DOHH2 (cell line): ENCODE data around the gene MVB12B.

Experiments used
- H3F3A ChIP-seq: fragments of 200-600 bp; sonication (generic), shearing (Covaris generic); 2 replicates; pipeline ENCODE4 v1.6.0; 2016; ENCODE audit warnings: antibody characterized with exemption, mild to moderate bottlenecking; ENCODE audit not compliant: control insufficient read depth, insufficient read depth
- H3K27ac ChIP-seq: fragments of 200-600 bp; sonication (generic); 2 replicates; pipeline ENCODE4 v1.5.1; 2014; ENCODE audit warnings: low read depth, mild to moderate bottlenecking, low read length, moderate library complexity
- H3K27me3 ChIP-seq: fragments of 200-600 bp; sonication (generic); 2 replicates; pipeline ENCODE4 v1.6.1; 2014; ENCODE audit warnings: mild to moderate bottlenecking, low read length, mixed read lengths; ENCODE audit not compliant: control insufficient read depth
- H3K36me3 ChIP-seq: fragments of 200-600 bp; sonication (generic); 2 replicates; pipeline ENCODE4 v1.6.1; 2014; ENCODE audit warnings: mild to moderate bottlenecking, low read length, moderate library complexity, mixed read lengths; ENCODE audit not compliant: control insufficient read depth
- H3K4me1 ChIP-seq: fragments of 200-600 bp; sonication (generic); 2 replicates; pipeline ENCODE4 v1.6.1; 2014; ENCODE audit warnings: mild to moderate bottlenecking, low read length, mixed read lengths; ENCODE audit not compliant: control insufficient read depth
- H3K4me2 ChIP-seq: fragments of 200-600 bp; sonication (generic); 2 replicates; pipeline ENCODE4 v1.6.0; 2014; ENCODE audit warnings: mild to moderate bottlenecking, low read length, moderate library complexity
- H3K4me3 ChIP-seq: fragments of 200-600 bp; sonication (generic); 2 replicates; pipeline ENCODE4 v1.5.1; 2014; ENCODE audit warnings: mild to moderate bottlenecking, low read length, mixed read lengths
- H3K79me2 ChIP-seq: fragments of 200-600 bp; sonication (generic); 2 replicates; pipeline ENCODE4 v1.6.1; 2014; ENCODE audit warnings: mild to moderate bottlenecking, low read length, mixed read lengths; ENCODE audit not compliant: control insufficient read depth
- H3K9me2 ChIP-seq: fragments of 200-600 bp; sonication (generic); replicated peaks from 2 replicates; pipeline ENCODE4 v1.6.1; 2014; ENCODE audit warnings: mild to moderate bottlenecking, low read length, mixed read lengths; ENCODE audit not compliant: control insufficient read depth
- H3K9me3 ChIP-seq: fragments of 200-600 bp; sonication (generic); 2 replicates; pipeline ENCODE4 v1.6.1; 2014; ENCODE audit warnings: antibody characterized with exemption, low read length, mixed read lengths; ENCODE audit not compliant: control insufficient read depth, insufficient read depth
- H4K20me1 ChIP-seq: fragments of 200-600 bp; sonication (generic); 2 replicates; pipeline ENCODE4 v1.6.0; 2014; ENCODE audit warnings: low read depth, mild to moderate bottlenecking, antibody characterized with exemption, low read length, moderate library complexity; ENCODE audit not compliant: control insufficient read depth, insufficient read depth
- CTCF ChIP-seq: fragments of 200-600 bp; sonication (generic); IDR thresholded peaks from one replicate; pipeline ENCODE4 v1.5.1; 2014; ENCODE audit warnings: antibody characterized with exemption, mild to moderate bottlenecking, low read depth, low read length; ENCODE audit not compliant: poor library complexity, severe bottlenecking
- EZH2phosphoT487 ChIP-seq: fragments of 200-600 bp; sonication (generic); IDR thresholded peaks from 2 replicates; pipeline ENCODE4 v1.6.1; 2017; ENCODE audit warnings: borderline replicate concordance, mild to moderate bottlenecking, antibody characterized with exemption, low read length, moderate library complexity, mixed read lengths

MVB12B gene

GRCh38 chr9:126514037-126514821 is 187.6 kb downstream of the MVB12B start:
- H3K36me3 ChIP-seq: no peaks in the 10 kb centered on the region
- H3K9me3 ChIP-seq: no peaks in the 10 kb centered on the region
- H3K27ac ChIP-seq: no peak overlapping the region
- H3K4me2 ChIP-seq: peak overlapping the region; percentile 61
- peaks cover 4% of the 10 kb centered on the region for H3F3A ChIP-seq
- TF ChIP-seq EZH2phosphoT487 (no peak), CTCF (peak; percentile 78)
- peaks cover 58% of the 10 kb centered on the region for H3K4me1 ChIP-seq
- H3K4me3 ChIP-seq: peak overlapping the region; percentile 45; the same call in 1 of the 2 replicates
- no peaks in the 10 kb centered on the region for H3K27me3 ChIP-seq
- H4K20me1 ChIP-seq: no peaks in the 10 kb centered on the region
- no peaks in the 10 kb centered on the region for H3K79me2 ChIP-seq
- H3K9me2 ChIP-seq: no peaks in the 10 kb centered on the region

- H3K36me3 ChIP-seq: no peaks in the 10 kb centered on the region
- peaks cover 58% of the 10 kb centered on the region for H3K4me1 ChIP-seq
- H3K4me3 ChIP-seq: no peak overlapping the region
- peaks cover 4% of the 10 kb centered on the region for H3F3A ChIP-seq
- no peaks in the 10 kb centered on the region for H4K20me1 ChIP-seq
- TF ChIP-seq CTCF: no peak
- no peak for TF ChIP-seq EZH2phosphoT487
- no peaks in the 10 kb centered on the region for H3K79me2 ChIP-seq
- 0 out of 2 replicates have a peak overlapping the region, but pooled peaks have one; percentile 61 for H3K4me2 ChIP-seq
- no peaks in the 10 kb centered on the region for H3K27me3 ChIP-seq
- no peaks in the 10 kb centered on the region for H3K9me3 ChIP-seq
- no peaks in the 10 kb centered on the region for H3K9me2 ChIP-seq
- no peak overlapping the region for H3K27ac ChIP-seq
Observed at GRCh38 chr9:126515001-126515872, 188.6 kb downstream of the MVB12B start.

GRCh38 chr9:126515873-126516505 is 189.4 kb downstream of the MVB12B start:
- Histone ChIP-seq H4K20me1 (no peaks in the 10 kb centered on the region), H3K36me3 (no peaks in the 10 kb centered on the region), H3K4me2 (peak overlapping the region; percentile 75), H3F3A (peaks cover 7% of the 10 kb centered on the region), H3K4me3 (no peak overlapping the region), H3K79me2 (no peaks in the 10 kb centered on the region), H3K9me3 (no peaks in the 10 kb centered on the region), H3K27me3 (no peaks in the 10 kb centered on the region), H3K27ac (peak overlapping the region; percentile 57; the same call in 1 of the 2 replicates), H3K9me2 (no peaks in the 10 kb centered on the region), H3K4me1 (peaks cover 58% of the 10 kb centered on the region)
- TF ChIP-seq EZH2phosphoT487 (no peak), CTCF (no peak)
